ENCODE results near the gene HMOX1.

HMOX1 gene

GRCh38 chr22:35407362-35407761, 26.5 kb downstream of the HMOX1 start:
- no peak for TF ChIP-seq CTCF (IDR thresholded peaks at IDR 0.05; ENCODE audit: low read depth, low read length)
- no peaks in the 10 kb centered on the region for H3K9me3 ChIP-seq (ENCODE audit: severe bottlenecking)
- H3K36me3 ChIP-seq, result peaks cover 98% of the 10 kb centered on the region
- no peak overlapping the region for H3K4me3 ChIP-seq (ENCODE audit: low read depth, low read length)
- no peak for DNase-seq
- no peak overlapping the region for H3K27ac ChIP-seq
- H3K27me3 ChIP-seq (ENCODE audit: insufficient read depth, low read depth, severe bottlenecking), result no peaks in the 10 kb centered on the region

DNA sequence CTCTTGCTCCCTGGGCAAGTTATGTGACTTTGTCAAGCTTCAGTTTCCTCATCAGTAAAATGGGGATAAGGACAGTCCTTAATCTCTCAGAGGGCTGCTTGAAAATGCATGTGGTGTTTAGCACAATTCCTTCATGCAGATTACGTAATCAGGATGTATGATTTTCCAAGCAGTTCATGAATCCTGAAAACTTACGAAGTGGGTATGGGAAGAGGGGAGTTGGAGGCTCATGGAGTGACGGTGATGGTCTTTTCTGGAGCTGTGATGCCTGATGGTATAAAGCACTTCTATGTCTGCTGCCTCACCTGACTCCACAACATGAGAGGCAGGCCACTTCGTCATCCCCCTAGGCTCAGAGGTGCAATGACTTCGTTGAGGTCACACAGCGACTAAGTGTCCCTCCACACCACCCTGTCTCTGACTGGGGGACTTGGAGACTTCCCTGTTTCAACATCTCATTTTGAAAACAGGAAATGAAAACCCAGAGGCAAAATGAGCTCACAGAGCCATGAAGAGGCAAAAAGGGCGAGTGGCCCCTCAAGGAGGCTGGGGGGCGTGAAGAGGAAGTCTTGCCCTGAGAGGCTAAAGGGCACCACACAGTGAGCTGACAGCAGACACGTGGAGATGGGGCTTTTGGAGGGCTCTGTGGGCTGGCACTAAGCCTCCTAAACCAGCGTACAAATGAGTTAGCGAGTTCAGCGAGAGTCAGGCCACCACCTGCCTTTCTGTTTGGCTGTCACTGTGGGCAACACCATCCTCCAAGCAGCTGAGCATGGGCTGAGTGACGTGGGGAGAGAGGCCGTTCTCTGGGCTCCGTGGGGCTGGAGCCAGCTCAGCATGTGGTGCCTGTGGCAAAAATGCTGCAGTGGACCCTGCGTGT, 29.1 kb downstream of the HMOX1 start:
- H3K27me3 ChIP-seq (ENCODE audit: insufficient read depth, low read depth, severe bottlenecking), result no peaks in the 10 kb centered on the region
- no peaks in the 10 kb centered on the region for H3K9me3 ChIP-seq (ENCODE audit: severe bottlenecking)
- no peak for TF ChIP-seq CTCF (IDR thresholded peaks at IDR 0.05; ENCODE audit: low read depth, low read length)
- peaks cover 96% of the 10 kb centered on the region for H3K36me3 ChIP-seq
- no peak for DNase-seq
- no peak overlapping the region for H3K27ac ChIP-seq
- H3K4me3 ChIP-seq (ENCODE audit: low read depth, low read length), result no peak overlapping the region

DNA sequence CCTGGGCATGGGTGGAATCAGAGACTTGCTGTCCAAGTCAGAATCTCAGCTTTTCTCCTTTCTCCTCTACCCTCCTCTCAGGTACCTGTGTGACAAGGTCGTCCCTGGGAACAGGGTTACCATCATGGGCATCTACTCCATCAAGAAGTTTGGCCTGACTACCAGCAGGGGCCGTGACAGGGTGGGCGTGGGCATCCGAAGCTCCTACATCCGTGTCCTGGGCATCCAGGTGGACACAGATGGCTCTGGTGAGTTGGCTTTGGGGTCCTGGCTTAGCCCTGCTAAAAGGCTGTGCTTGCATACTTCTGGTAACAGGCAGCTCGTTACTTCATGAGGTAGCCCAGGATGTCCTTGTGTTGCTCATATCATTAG, 29.8 kb downstream of the HMOX1 start:
- no peak overlapping the region for H3K4me3 ChIP-seq (ENCODE audit: low read depth, low read length)
- TF ChIP-seq CTCF (IDR thresholded peaks at IDR 0.05; ENCODE audit: low read depth, low read length), result no peak
- no peak for DNase-seq
- no peak overlapping the region for H3K27ac ChIP-seq
- H3K36me3 ChIP-seq, result peaks cover 96% of the 10 kb centered on the region
- H3K27me3 ChIP-seq (ENCODE audit: insufficient read depth, low read depth, severe bottlenecking), result no peaks in the 10 kb centered on the region
- H3K9me3 ChIP-seq (ENCODE audit: severe bottlenecking), result no peaks in the 10 kb centered on the region

- H3K27me3 ChIP-seq (ENCODE audit: insufficient read depth, low read depth, severe bottlenecking), result no peaks in the 10 kb centered on the region
- H3K27ac ChIP-seq, result no peak overlapping the region
- H3K36me3 ChIP-seq, result peaks cover 98% of the 10 kb centered on the region
- TF ChIP-seq CTCF (IDR thresholded peaks at IDR 0.05; ENCODE audit: low read depth, low read length), result no peak
- H3K4me3 ChIP-seq (ENCODE audit: low read depth, low read length), result no peak overlapping the region
- no peak for DNase-seq
- no peaks in the 10 kb centered on the region for H3K9me3 ChIP-seq (ENCODE audit: severe bottlenecking)
Measured at GRCh38 chr22:35411102-35411501, 30.2 kb downstream of the HMOX1 start.

- TF ChIP-seq CTCF (IDR thresholded peaks at IDR 0.05; ENCODE audit: low read depth, low read length), result no peak
- H3K27ac ChIP-seq, result no peak overlapping the region
- DNase-seq, result no peak
- H3K27me3 ChIP-seq (ENCODE audit: insufficient read depth, low read depth, severe bottlenecking), result no peaks in the 10 kb centered on the region
- H3K4me3 ChIP-seq (ENCODE audit: low read depth, low read length), result no peak overlapping the region
- no peaks in the 10 kb centered on the region for H3K9me3 ChIP-seq (ENCODE audit: severe bottlenecking)
- H3K36me3 ChIP-seq, result peaks cover 96% of the 10 kb centered on the region
Measured at GRCh38 chr22:35413624-35414023, 32.7 kb downstream of the HMOX1 start.

GRCh38 chr22:35417606-35418005, 36.7 kb downstream of the HMOX1 start:
- H3K27me3 ChIP-seq (ENCODE audit: insufficient read depth, low read depth, severe bottlenecking), result no peaks in the 10 kb centered on the region
- DNase-seq, result no peak
- no peak overlapping the region for H3K27ac ChIP-seq
- no peaks in the 10 kb centered on the region for H3K9me3 ChIP-seq (ENCODE audit: severe bottlenecking)
- peaks cover 93% of the 10 kb centered on the region for H3K36me3 ChIP-seq
- H3K4me3 ChIP-seq (ENCODE audit: low read depth, low read length), result no peak overlapping the region
- no peak for TF ChIP-seq CTCF (IDR thresholded peaks at IDR 0.05; ENCODE audit: low read depth, low read length)
